GM19035 (cell line): Measurements from ENCODE around the gene SAMD11.

Experiments used
- ATAC-seq: cut with Tn5 transposase; IDR thresholded peaks from one replicate; pipeline ENCODE4 v1.9.1; 2021; ENCODE audit not compliant: unreplicated experiment

Gene SAMD11

DNA sequence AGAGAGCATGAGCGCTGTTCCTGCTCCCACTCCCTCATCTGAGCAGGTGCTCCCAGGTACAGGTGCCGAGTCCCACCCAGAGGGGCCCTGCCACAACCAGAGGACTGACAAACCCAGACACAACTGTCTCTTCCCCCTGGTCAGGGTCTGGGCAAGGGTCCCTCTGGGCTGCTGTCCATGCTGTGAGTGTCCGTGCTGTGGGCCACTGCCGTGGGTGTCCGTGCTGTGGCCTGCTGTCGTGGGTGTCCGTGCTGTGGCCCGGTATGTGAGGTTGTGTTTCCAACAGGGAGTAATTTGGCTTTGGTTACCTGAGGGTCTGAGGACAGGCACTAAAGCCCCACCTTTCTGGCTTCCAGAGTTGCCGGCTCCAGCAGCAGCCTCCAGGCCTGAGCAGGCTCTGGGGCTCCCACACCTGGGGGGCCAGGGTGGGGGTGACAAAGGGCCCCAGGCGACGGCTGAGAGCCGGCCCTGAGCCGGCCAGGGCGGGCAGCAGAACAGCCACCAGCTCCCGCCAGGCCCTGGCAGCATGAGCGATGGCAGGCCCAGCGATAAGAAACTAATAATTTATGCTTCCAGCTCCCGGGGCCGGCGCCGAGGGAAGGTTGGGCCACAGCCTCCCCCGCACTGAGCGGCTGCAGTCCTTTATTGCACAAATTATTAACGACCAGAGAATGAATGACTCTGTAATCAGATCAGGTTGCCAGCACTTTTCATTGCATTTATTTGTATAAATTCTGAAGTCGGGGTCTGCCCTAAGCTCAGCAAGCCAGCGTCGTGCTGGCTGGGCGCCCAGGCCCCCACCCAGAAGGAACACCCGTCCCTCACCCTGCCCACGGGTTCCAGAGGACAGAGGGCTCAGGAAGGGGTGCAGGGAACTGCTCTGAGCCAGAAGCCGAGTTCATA, 7.3 kb upstream of the SAMD11 start:
- no peak for ATAC-seq

DNA sequence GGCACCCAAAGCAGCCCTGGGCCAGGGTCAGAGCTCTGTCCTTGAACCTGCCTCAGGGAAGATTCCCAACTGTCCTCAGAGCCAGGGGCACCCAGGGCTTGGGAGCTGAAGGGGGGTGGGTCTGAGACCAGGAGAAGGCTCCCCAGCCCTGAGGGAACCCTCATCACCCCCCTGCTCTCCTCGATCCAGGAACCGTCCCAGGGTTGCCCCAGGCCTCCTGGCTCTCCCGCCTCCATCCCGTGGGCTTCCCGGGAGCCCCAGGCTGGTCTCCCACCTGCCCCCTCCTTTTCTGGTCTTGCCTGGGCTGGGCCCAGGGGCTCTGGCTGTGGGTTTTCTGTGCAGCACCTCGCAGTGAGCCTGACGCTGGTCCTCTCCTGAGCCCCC, 6.7 kb upstream of the SAMD11 start:
- ATAC-seq: no peak

- no peak for ATAC-seq
Measured at GRCh38 chr1:917466-918091, 6.1 kb upstream of the SAMD11 start.

DNA sequence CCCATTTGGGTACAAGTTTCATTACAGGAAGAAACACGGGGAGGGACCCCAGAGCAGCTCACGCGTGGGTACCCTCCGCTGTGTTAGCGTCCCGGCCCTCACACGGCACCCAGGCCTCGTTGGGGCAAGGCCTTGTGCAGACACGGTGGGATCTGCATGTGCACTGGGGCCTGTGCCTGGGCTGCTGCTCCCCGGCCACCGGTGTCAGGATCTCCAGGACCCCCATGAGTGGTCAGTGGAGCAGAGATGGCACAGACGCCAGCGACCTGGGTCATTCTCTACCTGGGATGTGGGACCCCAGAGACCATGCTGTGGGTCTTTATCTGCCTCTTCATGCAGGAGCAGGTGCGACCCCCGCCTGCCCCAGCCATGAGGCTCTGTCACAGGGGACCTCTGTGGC, 5.4 kb upstream of the SAMD11 start:
- no peak for ATAC-seq

DNA sequence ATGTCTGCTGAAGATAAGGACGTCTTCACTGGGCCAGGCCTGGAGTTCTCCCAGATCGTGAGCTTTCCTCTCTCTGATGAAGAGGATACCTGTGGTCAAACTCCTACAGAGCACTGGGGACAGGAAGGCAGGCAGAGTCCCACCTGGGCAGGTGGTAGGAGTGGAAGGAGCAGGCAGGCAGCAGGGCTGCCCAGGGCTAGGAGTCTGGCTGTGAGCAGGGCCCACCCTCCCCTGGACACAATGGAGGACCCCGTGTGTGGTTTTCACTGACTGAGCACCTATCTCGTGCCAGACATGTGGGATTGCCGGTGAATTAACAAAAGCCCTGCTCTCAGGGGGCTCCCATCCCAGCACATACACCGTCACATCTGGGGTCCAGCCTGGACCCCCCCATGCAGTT, 4.9 kb upstream of the SAMD11 start:
- ATAC-seq: no peak

DNA sequence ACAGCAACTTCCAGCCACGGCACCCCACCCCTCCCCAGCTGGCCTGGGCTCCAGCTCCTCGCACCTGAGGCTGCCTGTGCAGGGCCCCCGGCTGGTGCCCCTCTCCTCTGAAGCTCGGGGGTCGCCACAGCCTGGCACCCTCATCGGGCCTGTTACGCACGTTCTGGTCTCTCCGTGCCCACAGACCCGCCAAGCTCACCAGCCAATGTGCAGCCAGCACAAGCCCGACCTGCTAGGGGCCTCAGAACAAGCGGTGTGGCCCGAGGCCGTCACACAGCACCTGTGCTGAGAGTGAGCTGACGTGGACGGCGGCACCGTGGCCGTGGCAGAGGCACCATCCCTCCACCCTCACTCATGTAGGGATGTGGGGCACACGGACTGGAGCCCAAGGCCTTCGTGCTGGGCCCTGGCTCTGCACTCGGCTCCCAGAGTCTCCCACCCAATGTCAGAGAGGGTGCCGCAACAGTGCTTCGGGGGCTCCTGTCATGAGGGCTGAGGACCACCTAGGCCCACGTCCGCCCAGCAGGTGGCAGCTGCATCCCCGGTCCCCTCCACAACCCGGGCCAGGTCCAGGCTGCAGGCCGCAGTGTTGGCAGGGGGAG, 4.4 kb upstream of the SAMD11 start:
- ATAC-seq: no peak

- ATAC-seq: no peak
Measured at GRCh38 chr1:920010-920409, 3.7 kb upstream of the SAMD11 start.

GRCh38 chr1:920521-920920, 3.2 kb upstream of the SAMD11 start:
- no peak for ATAC-seq

GRCh38 chr1:921011-921837, 2.5 kb upstream of the SAMD11 start:
- no peak for ATAC-seq

DNA sequence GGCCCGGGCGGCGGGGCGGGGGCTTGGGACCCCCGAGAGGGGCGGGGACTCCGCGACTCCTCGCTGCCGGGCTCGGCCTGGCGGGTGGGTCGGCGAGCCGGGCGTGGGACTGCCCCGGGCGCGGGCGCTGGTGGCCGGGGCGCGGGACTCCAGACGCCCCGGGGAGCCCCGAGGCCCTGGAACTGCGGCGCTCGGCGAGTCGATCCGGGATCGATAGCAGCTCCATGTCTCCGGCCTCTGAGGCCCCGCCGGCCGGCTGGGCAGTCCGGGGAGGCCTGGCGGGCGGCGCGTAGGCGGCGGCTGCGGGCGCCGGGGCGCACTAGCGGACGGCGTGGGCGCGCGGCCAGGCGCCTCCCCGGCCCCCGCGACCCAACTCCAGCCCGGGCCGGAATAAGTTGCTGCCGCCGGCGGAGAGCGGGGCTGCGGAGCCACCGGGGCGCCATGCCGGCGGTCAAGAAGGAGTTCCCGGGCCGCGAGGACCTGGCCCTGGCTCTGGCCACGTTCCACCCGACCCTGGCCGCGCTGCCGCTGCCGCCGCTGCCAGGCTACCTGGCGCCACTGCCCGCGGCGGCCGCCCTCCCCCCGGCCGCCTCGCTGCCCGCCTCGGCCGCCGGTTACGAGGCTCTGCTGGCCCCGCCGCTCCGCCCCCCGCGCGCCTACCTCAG, 400 bp downstream of the SAMD11 start:
- ATAC-seq: no peak

DNA sequence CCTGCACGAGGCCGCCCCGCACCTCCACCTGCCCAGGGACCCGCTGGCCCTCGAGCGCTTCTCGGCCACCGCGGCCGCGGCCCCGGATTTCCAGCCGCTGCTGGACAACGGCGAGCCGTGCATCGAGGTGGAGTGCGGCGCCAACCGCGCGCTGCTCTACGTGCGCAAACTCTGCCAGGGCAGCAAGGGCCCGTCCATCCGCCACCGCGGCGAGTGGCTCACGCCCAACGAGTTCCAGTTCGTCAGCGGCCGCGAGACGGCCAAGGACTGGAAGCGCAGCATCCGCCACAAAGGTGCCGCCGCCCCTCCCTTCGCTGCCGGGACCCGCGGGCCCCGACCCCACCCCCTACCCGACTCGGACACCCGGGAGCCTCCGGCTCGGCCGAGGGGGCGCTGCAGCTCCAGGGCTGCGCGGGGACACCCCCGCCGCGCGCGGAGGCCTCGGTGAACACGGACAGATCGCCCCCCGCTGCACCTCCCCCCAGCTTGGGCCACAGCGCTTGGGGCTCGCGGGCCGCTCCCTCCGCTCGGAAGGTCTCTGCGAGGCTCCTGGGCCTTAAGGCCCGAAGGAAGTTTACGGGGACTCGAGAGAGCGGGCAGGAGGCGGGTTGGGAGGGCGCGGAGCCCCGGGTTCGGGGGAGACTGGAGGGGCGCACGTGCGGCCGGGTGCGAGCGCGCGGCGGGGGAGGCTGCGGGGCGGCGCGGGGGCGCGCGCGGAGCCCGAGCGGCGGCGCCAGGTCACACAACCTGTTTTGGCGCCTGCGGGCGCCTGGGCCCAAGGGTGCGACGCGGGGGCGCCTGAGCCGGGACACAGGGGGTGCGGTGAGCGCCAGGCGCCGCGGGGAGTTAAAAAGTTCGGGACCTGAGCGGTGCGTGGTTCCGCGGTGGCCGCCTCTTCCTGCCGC, 1.2 kb downstream of the SAMD11 start:
- no peak for ATAC-seq

GRCh38 chr1:925561-926421, 2.1 kb downstream of the SAMD11 start:
- no peak for ATAC-seq

- ATAC-seq: no peak
Measured at GRCh38 chr1:927234-927633, 3.5 kb downstream of the SAMD11 start.

DNA sequence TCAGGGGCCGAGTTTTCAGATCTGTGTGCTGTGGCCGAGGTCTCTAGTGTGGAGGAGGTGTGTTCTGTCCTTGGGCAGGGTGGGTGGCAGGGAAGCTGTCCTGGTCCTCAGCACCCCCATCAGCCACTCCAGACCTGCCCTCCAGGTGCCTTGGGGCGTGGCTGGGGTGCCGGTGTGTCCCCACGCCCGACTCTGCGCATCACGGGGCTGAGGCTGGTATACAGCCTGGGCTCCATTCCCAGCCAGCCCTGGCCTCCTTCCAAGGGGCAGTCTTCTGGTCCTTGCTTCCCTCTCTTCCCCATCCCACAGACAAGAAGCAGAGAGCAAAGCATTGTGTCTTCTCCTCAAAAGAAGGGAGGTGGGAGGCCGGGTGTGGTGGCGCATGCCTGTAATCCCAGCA, 4.0 kb downstream of the SAMD11 start:
- no peak for ATAC-seq

DNA sequence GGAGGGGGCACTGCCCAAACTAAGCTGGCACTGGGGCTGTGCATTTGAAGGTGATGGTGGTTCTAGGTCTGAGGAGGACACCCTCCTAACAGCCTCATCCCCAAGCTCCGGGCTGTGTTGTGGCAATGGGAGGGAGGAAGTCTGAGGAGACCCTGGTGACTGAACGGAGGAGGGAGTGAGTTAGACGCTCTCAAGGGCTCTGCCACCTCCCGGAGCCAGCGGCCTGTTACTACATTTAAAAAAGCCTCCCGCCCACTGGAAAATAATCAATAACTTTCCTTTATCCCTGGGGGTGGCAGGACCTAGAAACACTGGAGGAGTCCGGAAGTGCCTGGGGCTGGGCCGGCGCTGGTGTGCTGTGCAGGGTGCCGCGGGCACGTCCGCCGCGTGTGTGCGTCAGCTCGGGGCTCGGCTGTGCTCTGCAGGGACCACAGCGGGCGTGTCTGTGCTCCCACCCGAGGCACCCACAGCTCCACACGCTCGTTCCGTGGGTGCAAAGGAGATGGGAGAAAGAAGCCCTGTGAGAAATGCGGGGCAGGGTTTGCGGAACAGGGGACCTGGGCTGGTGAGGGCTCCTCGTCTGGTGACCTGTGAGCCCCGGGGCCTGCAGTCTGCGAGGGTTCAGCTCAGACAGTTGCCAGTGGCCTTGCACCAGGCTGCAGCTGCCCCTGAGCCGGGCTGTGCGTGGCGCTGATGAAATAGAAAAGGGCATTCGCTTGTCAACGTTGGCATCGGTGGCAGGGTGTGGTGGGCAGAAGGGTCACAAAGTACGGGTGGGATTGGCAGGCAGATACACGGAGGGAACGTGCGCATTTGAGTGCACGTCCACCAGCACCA, 5.3 kb downstream of the SAMD11 start:
- no peak for ATAC-seq

DNA sequence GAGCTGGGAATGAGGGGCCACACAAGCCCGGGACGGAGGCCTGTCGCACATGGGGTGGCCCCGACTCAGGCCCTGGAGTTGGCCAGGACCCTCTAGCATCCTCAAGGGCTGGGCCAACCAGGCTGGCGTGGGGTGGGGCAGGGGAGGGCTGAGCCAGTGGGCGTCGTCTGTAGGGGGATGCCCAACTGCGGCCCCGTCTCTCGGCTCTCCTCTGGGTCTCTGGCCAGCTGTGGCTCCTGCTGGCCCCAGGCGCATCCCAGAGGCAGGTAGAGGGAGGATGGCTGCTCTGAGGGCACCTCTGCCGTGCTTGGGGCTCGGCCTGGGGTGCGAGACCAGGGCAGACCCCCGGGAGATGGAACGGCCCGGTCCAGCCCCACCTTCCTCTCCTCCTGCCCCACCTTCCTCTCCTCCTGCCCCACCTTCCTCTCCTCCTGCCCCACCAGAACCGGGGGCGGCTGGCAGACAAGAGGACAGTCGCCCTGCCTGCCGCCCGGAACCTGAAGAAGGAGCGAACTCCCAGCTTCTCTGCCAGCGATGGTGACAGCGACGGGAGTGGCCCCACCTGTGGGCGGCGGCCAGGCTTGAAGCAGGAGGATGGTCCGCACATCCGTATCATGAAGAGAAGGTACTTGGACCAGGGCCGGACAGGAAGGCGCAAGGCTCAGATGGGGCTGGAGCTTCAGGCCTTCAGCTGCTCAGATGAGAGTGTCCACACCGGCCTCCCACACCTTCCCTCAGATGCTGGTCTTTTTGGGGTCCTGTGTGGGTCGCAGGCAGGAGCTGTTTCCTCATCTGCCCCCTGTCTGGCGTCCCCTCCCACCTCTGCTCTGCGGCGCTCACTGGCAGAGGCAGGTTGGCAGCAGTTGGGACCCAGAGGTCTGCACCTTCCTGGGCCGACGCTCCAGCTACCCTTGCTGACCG, 6.2 kb downstream of the SAMD11 start:
- no peak for ATAC-seq

DNA sequence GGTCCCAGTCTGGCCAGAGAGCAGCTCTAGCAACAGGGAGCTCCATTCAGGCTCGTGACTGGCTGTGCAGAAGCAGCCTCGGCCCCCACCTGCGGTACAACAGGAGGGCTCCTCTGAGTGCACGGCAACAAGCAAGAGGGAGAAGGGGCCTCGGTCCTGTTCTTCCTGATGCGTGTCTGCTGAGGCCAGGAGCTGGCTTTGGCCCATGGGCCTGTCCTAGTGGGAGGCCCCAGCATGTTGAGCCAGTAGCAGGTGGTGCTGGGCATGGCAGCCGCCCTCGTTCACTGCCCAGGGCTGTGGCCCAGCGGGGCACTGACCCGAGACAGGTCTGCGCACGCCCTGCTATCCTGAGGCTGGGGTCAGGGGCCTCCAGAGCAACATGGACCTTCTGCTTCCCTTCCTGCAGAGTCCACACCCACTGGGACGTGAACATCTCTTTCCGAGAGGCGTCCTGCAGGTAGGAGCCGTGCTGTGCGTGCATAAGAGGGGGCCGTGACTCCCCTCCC, 7.0 kb downstream of the SAMD11 start:
- ATAC-seq: no peak
